Spinal cord (tissue), 10 donors: ENCODE data around the gene PPP1R13B. TPM values are rescaled to one million over a fixed set of nuclear protein-coding genes. Genes with fewer than 3 reads are reported as not detected.
"Not testable (repeated sequence)": the region's sequence is repeated elsewhere in the genome, so short reads cannot be mapped to it uniquely, and the experiment has no call there.

Source experiments
- DNase-seq, 6 donors: peaks; one replicate each; pipeline versions ENCODE4 v3.0.0 to v3.0.0-alpha.2; 2013 to 2015; ENCODE audit warnings: low spot score in 6 of 6, low read depth in 4 of 6
- H3K27ac ChIP-seq: one replicate; pipeline ENCODE4 v1.5.1; 2013; ENCODE audit warnings: low read depth, low read length, control low read depth
- H3K27me3 ChIP-seq: one replicate; pipeline ENCODE4 v1.6.1; 2013; ENCODE audit warnings: low read length; ENCODE audit not compliant: control insufficient read depth, insufficient read depth
- H3K36me3 ChIP-seq: one replicate; pipeline ENCODE4 v1.6.1; 2013; ENCODE audit warnings: low read length; ENCODE audit not compliant: control insufficient read depth, insufficient read depth
- H3K4me1 ChIP-seq: one replicate; pipeline ENCODE4 v1.6.1; 2013; ENCODE audit warnings: low read length; ENCODE audit not compliant: control insufficient read depth, insufficient read depth
- H3K4me3 ChIP-seq: one replicate; pipeline ENCODE4 v1.5.1; 2013; ENCODE audit warnings: low read depth, low read length, control low read depth
- H3K9me3 ChIP-seq: one replicate; pipeline ENCODE4 v1.6.1; 2013; ENCODE audit warnings: low read length; ENCODE audit not compliant: control insufficient read depth, insufficient read depth
- WGBS: methylation state at CpG from one replicate; pipeline ENCODE4 v1.1.5; 2013; ENCODE audit warnings: missing lambda C conversion rate; ENCODE audit not compliant: insufficient coverage; 5-methylcytosine and 5-hydroxymethylcytosine counted together
- polyA plus RNA-seq, 2 donors: library from polyadenylated mRNA; unstranded; fragments of 120-200 nt; gene quantifications; one replicate each; pipeline ENCODE4 v1.2.1, GENCODE V29; 2013; ENCODE audit not compliant: insufficient read length in 2 of 2
- total RNA-seq, 2 donors: library from RNA; depleted of rRNA in 1 of 2; stranded (reverse); fragments of 120-200 nt in 1 of 2; fragments of >200 nt in 1 of 2; gene quantifications; one replicate each; pipeline versions ENCODE4 v1.2.3 to v1.2.4, GENCODE V29; 2013 to 2014
- donor health status: healthy.

PPP1R13B gene
- total and polyA plus RNA-seq, 4 donors = 16.6 to 46.3 (median 26.5) TPM

- no peak for DNase-seq
- no peaks in the 10 kb centered on the region for H3K27me3 ChIP-seq
- no peak overlapping the region for H3K27ac ChIP-seq
- 55% methylated on average over 4 of the region's 5 CpGs for WGBS
- no peak overlapping the region for H3K4me3 ChIP-seq
- no peaks in the 10 kb centered on the region for H3K36me3 ChIP-seq
- H3K9me3 ChIP-seq = no peaks in the 10 kb centered on the region
- H3K4me1 ChIP-seq = no peaks in the 10 kb centered on the region
Observed at GRCh38 chr14:103806805-103807204, 40.6 kb downstream of the PPP1R13B start.

- no CpG with 5 or more reads among the region's 1 CpG for WGBS
- Histone ChIP-seq H3K9me3 (no peaks in the 10 kb centered on the region), H3K4me1 (no peaks in the 10 kb centered on the region), H3K27me3 (no peaks in the 10 kb centered on the region), H3K4me3 (no peak overlapping the region), H3K27ac (no peak overlapping the region), H3K36me3 (no peaks in the 10 kb centered on the region)
- no peak for DNase-seq
Observed at GRCh38 chr14:103805708-103806107, 41.7 kb downstream of the PPP1R13B start.

GRCh38 chr14:103803661-103804060 lies 43.7 kb downstream of the PPP1R13B start:
- Histone ChIP-seq H3K4me3 (no peak overlapping the region), H3K27me3 (no peaks in the 10 kb centered on the region), H3K36me3 (no peaks in the 10 kb centered on the region), H3K9me3 (no peaks in the 10 kb centered on the region), H3K27ac (no peak overlapping the region), H3K4me1 (no peaks in the 10 kb centered on the region)
- DNase-seq = no peak

- no peak overlapping the region for H3K27ac ChIP-seq
- whole genome bisulfite sequencing = 75% methylated on average over 5 of the region's 8 CpGs
- no peaks in the 10 kb centered on the region for H3K36me3 ChIP-seq
- DNase-seq = peak in 1 of 6 donors; percentile 10
- H3K27me3 ChIP-seq = no peaks in the 10 kb centered on the region
- no peaks in the 10 kb centered on the region for H3K4me1 ChIP-seq
- no peaks in the 10 kb centered on the region for H3K9me3 ChIP-seq
- H3K4me3 ChIP-seq = no peak overlapping the region
Observed at GRCh38 chr14:103802356-103802755, 45.0 kb downstream of the PPP1R13B start.

GRCh38 chr14:103801459-103801858 lies 45.9 kb downstream of the PPP1R13B start:
- DNase-seq = no peak
- WGBS = 24% methylated on average over 3 of the region's 4 CpGs
- no peak overlapping the region for H3K4me3 ChIP-seq
- peaks cover 3% of the 10 kb centered on the region for H3K36me3 ChIP-seq
- no peaks in the 10 kb centered on the region for H3K27me3 ChIP-seq
- no peak overlapping the region for H3K27ac ChIP-seq
- no peaks in the 10 kb centered on the region for H3K9me3 ChIP-seq
- no peaks in the 10 kb centered on the region for H3K4me1 ChIP-seq

- H3K4me1 ChIP-seq, H3K27ac ChIP-seq, H3K27me3 ChIP-seq, DNase-seq, H3K9me3 ChIP-seq, H3K4me3 ChIP-seq: not testable (repeated sequence)
- peaks cover 14% of the 10 kb centered on the region for H3K36me3 ChIP-seq
Observed at GRCh38 chr14:103793192-103793591, 54.2 kb downstream of the PPP1R13B start.

- no peak for DNase-seq
- no CpG with 5 or more reads among the region's 1 CpG for WGBS
- Histone ChIP-seq H3K27me3 (no peaks in the 10 kb centered on the region), H3K27ac (no peak overlapping the region), H3K36me3 (peaks cover 11% of the 10 kb centered on the region), H3K4me3 (no peak overlapping the region), H3K9me3 (no peaks in the 10 kb centered on the region), H3K4me1 (no peaks in the 10 kb centered on the region)
Observed at GRCh38 chr14:103788086-103788485, 59.3 kb downstream of the PPP1R13B start.

GRCh38 chr14:103782376-103782775 lies 65.0 kb downstream of the PPP1R13B start:
- Histone ChIP-seq H3K27me3 (no peaks in the 10 kb centered on the region), H3K36me3 (peaks cover 15% of the 10 kb centered on the region), H3K4me1 (no peaks in the 10 kb centered on the region), H3K27ac (no peak overlapping the region), H3K9me3 (no peaks in the 10 kb centered on the region), H3K4me3 (no peak overlapping the region)
- WGBS = no CpG with 5 or more reads among the region's 2 CpGs
- no peak for DNase-seq

- not testable (repeated sequence) for H3K4me1 ChIP-seq, H3K27me3 ChIP-seq, DNase-seq, H3K27ac ChIP-seq, H3K4me3 ChIP-seq, H3K9me3 ChIP-seq
- peaks cover 12% of the 10 kb centered on the region for H3K36me3 ChIP-seq
- 100% methylated on average over 3 of the region's 6 CpGs for WGBS
Observed at GRCh38 chr14:103776319-103776718, 71.1 kb downstream of the PPP1R13B start.

- no peak overlapping the region for H3K27ac ChIP-seq
- H3K4me3 ChIP-seq = no peak overlapping the region
- no peaks in the 10 kb centered on the region for H3K27me3 ChIP-seq
- H3K36me3 ChIP-seq = peaks cover 12% of the 10 kb centered on the region
- H3K4me1 ChIP-seq = no peaks in the 10 kb centered on the region
- no peaks in the 10 kb centered on the region for H3K9me3 ChIP-seq
- peak in 1 of 6 donors; percentile 25 for DNase-seq
- no CpG with 5 or more reads among the region's 7 CpGs for WGBS
Observed at GRCh38 chr14:103775506-103775905, 71.9 kb downstream of the PPP1R13B start.
